IMR-90 (cell line): ENCODE measurements around the gene SPPL2B. TPM values are rescaled to one million over a fixed set of nuclear protein-coding genes. Genes with fewer than 3 reads are reported as not detected.

Experiments
- ATAC-seq: fragments of 200-7000 bp; cut with Tn5 transposase; 2 replicates; pipeline ENCODE4 v1.9.1; 2020; ENCODE audit warnings: low read depth, mild to moderate bottlenecking, moderate library complexity
- BruUV-seq: library from RNA; stranded (reverse); fragments of 400-500 nt; replicated peaks from 2 replicates; lab custom pipeline; 2021; lab: Mats Ljungman, UMichigan
- CTCF ChIA-PET: fragments of 300-600 bp; formaldehyde crosslinking; extraction: SDS; loops from one replicate; lab custom pipeline; 2021; ENCODE audit warnings: antibody characterized with exemption; lab: Yijun Ruan, JAX
- POLR2A ChIA-PET: fragments of 300-600 bp; sonication (Branson Sonifier 250); formaldehyde crosslinking; loops from one replicate; lab custom pipeline; 2022; ENCODE audit warnings: antibody characterized with exemption; ENCODE audit not compliant: unreplicated experiment; lab: Charles Lee
- DNase-seq: peaks from one replicate; pipeline ENCODE4 v3.0.0; 2013
- H2AFZ ChIP-seq: replicated peaks from 2 replicates; pipeline ENCODE3; 2013; ENCODE audit warnings: low read length, mild to moderate bottlenecking; ENCODE audit not compliant: poor library complexity
- H2AK5ac ChIP-seq: 2 replicates; pipeline ENCODE4 v1.6.1; 2013; ENCODE audit warnings: low read depth, low read length, inconsistent platforms
- H2AK9ac ChIP-seq: replicated peaks from 2 replicates; pipeline ENCODE3; 2013; ENCODE audit warnings: mild to moderate bottlenecking, low read depth, low read length, moderate library complexity; ENCODE audit not compliant: poor library complexity
- H2BK120ac ChIP-seq: 2 replicates; pipeline ENCODE4 v1.6.1; 2013; ENCODE audit warnings: low read depth, low read length, inconsistent platforms
- H2BK15ac ChIP-seq: 3 replicates; pipeline ENCODE4 v1.6.1; 2013; ENCODE audit warnings: low read depth, low read length, inconsistent platforms
- H2BK20ac ChIP-seq: 2 replicates; pipeline ENCODE4 v1.6.1; 2013; ENCODE audit warnings: low read depth, mild to moderate bottlenecking, inconsistent platforms, low read length, moderate library complexity
- H2BK5ac ChIP-seq: 2 replicates; pipeline ENCODE4 v1.6.1; 2013; ENCODE audit warnings: mild to moderate bottlenecking, low read depth, low read length, inconsistent platforms; ENCODE audit not compliant: poor library complexity, severe bottlenecking
- H3K14ac ChIP-seq: replicated peaks from 2 replicates; pipeline ENCODE4 v1.6.1; 2013; ENCODE audit warnings: low read depth, low read length, inconsistent platforms
- H3K18ac ChIP-seq: 2 replicates; pipeline ENCODE4 v1.6.1; 2013; ENCODE audit warnings: low read depth, low read length, control low read depth
- H3K23ac ChIP-seq: 2 replicates; pipeline ENCODE4 v1.6.1; 2013; ENCODE audit warnings: low read depth, low read length, inconsistent platforms
- H3K27ac ChIP-seq: 2 replicates; pipeline ENCODE4 v1.5.1; 2013; ENCODE audit warnings: mild to moderate bottlenecking, control low read depth, low read length; ENCODE audit not compliant: insufficient read depth
- H3K27me3 ChIP-seq: 2 replicates; pipeline ENCODE4 v1.6.1; 2013; ENCODE audit warnings: low read length; ENCODE audit not compliant: control insufficient read depth, insufficient read depth
- H3K36me3 ChIP-seq: 2 replicates; pipeline ENCODE4 v1.6.1; 2013; ENCODE audit warnings: low read length, mixed read lengths; ENCODE audit not compliant: control insufficient read depth, insufficient read depth
- H3K4ac ChIP-seq: 2 replicates; pipeline ENCODE4 v1.6.1; 2013; ENCODE audit warnings: low read depth, low read length, inconsistent platforms
- H3K4me1 ChIP-seq: 2 replicates; pipeline ENCODE4 v1.6.1; 2013; ENCODE audit warnings: low read length, mixed read lengths; ENCODE audit not compliant: control insufficient read depth, insufficient read depth
- H3K4me2 ChIP-seq: 2 replicates; pipeline ENCODE4 v1.6.1; 2013; ENCODE audit warnings: low read depth, mild to moderate bottlenecking, control low read depth, low read length, moderate library complexity
- H3K4me3 ChIP-seq: 2 replicates; pipeline ENCODE4 v1.5.1; 2013; ENCODE audit warnings: low read depth, mild to moderate bottlenecking, control low read depth, low read length, moderate library complexity; ENCODE audit not compliant: insufficient read depth
- H3K56ac ChIP-seq: 2 replicates; pipeline ENCODE4 v1.6.1; 2013; ENCODE audit warnings: low read length, inconsistent platforms; ENCODE audit not compliant: insufficient read depth; ENCODE audit errors: extremely low read depth
- H3K79me1 ChIP-seq, 2 experiments: 2 replicates each; pipeline ENCODE4 v1.6.1; 2013; ENCODE audit warnings: low read length in 2 of 2, inconsistent platforms in 1 of 2, low read depth in 1 of 2
- H3K9ac ChIP-seq: 2 replicates; pipeline ENCODE4 v1.6.1; 2013; ENCODE audit warnings: low read depth, low read length, control low read depth
- H3K9me1 ChIP-seq: 2 replicates; pipeline ENCODE4 v1.6.1; 2013; ENCODE audit warnings: low read length, inconsistent platforms; ENCODE audit not compliant: insufficient read depth
- H3K9me3 ChIP-seq: 2 replicates; pipeline ENCODE4 v1.6.1; 2013; ENCODE audit warnings: low read length; ENCODE audit not compliant: control insufficient read depth, insufficient read depth
- H4K20me1 ChIP-seq: 2 replicates; pipeline ENCODE4 v1.6.1; 2013; ENCODE audit warnings: low read length, inconsistent platforms; ENCODE audit not compliant: insufficient read depth
- H4K5ac ChIP-seq: 2 replicates; pipeline ENCODE4 v1.6.1; 2013; ENCODE audit warnings: mild to moderate bottlenecking, low read depth, low read length, control low read depth
- H4K8ac ChIP-seq, 2 experiments: 2 replicates each; pipeline ENCODE4 v1.6.1; 2013; ENCODE audit warnings: low read depth in 2 of 2, low read length in 2 of 2, control low read depth in 1 of 2, inconsistent platforms in 1 of 2
- H4K91ac ChIP-seq: 2 replicates; pipeline ENCODE4 v1.6.1; 2013; ENCODE audit warnings: low read depth, low read length, inconsistent platforms; ENCODE audit not compliant: insufficient read depth
- BHLHE40 ChIP-seq: fragments of 150-350 bp; IDR thresholded peaks from 2 replicates; pipeline ENCODE4 v1.6.1; 2016; ENCODE audit warnings: mild to moderate bottlenecking, low read depth, low read length
- CEBPB ChIP-seq: IDR thresholded peaks from 2 replicates; pipeline ENCODE4 v1.6.1; 2012; ENCODE audit warnings: low read depth, low read length, improper control_type of control experiment
- CHD1 ChIP-seq: IDR thresholded peaks from 2 replicates; pipeline ENCODE4 v1.6.1; 2012; ENCODE audit warnings: low read depth, low read length, improper control_type of control experiment
- FOS ChIP-seq: fragments of 150-350 bp; IDR thresholded peaks from 2 replicates; pipeline ENCODE4 v1.6.1; 2016; ENCODE audit warnings: low read depth, low read length
- MAFK ChIP-seq: IDR thresholded peaks from 2 replicates; pipeline ENCODE4 v1.6.1; 2012; ENCODE audit warnings: low read depth, low read length, improper control_type of control experiment
- MAZ ChIP-seq: IDR thresholded peaks from 2 replicates; pipeline ENCODE4 v1.6.1; 2012; ENCODE audit warnings: low read depth, mild to moderate bottlenecking, low read length, improper control_type of control experiment, moderate library complexity, borderline replicate concordance
- MXI1 ChIP-seq: IDR thresholded peaks from 2 replicates; pipeline ENCODE4 v1.6.1; 2012; ENCODE audit warnings: low read depth, mild to moderate bottlenecking, low read length, moderate library complexity, borderline replicate concordance
- NFE2L2 ChIP-seq: fragments of 150-350 bp; IDR thresholded peaks from 2 replicates; pipeline ENCODE4 v1.6.1; 2016; ENCODE audit warnings: low read depth, mild to moderate bottlenecking, low read length
- POLR2A ChIP-seq: IDR thresholded peaks from 2 replicates; pipeline ENCODE4 v1.6.1; 2012; ENCODE audit warnings: mild to moderate bottlenecking, low read depth, low read length
- RAD21 ChIP-seq: IDR thresholded peaks from 2 replicates; pipeline ENCODE4 v1.6.1; 2012; ENCODE audit warnings: low read length, improper control_type of control experiment
- RCOR1 ChIP-seq: IDR thresholded peaks from 2 replicates; pipeline ENCODE4 v1.6.1; 2012; ENCODE audit warnings: mild to moderate bottlenecking, low read length, improper control_type of control experiment; ENCODE audit not compliant: insufficient replicate concordance
- RFX5 ChIP-seq: IDR thresholded peaks from 2 replicates; pipeline ENCODE4 v1.8.0; 2012; ENCODE audit warnings: low read depth, mild to moderate bottlenecking, low read length, moderate library complexity
- SMC3 ChIP-seq: fragments of 150-350 bp; IDR thresholded peaks from 2 replicates; pipeline ENCODE4 v1.6.1; 2016; ENCODE audit warnings: low read depth, mild to moderate bottlenecking, antibody characterized with exemption, low read length, moderate library complexity
- WGBS, 2 experiments: methylation state at CpG; one replicate each; pipeline versions ENCODE4 v1.1.5 to v1.1.7; 2013; ENCODE audit warnings: missing lambda C conversion rate in 2 of 2; ENCODE audit not compliant: insufficient read length in 1 of 2; ENCODE audit errors: extremely low coverage in 2 of 2; 5-methylcytosine and 5-hydroxymethylcytosine counted together
- dilution Hi-C: fragments of 300-500 bp; cut with HindIII; formaldehyde crosslinking; loops from one replicate; pipeline ENCODE4 v1.14.3; 2018; ENCODE audit warnings: low sequenced_read_pairs; ENCODE audit not compliant: unreplicated experiment
- in situ Hi-C: fragments of 300-500 bp; cut with MboI; formaldehyde crosslinking; loops from 3 replicates; pipeline ENCODE4 v1.14.3; 2019; ENCODE audit warnings: low sequenced_read_pairs, inconsistent platforms, mixed read lengths
- intact Hi-C: fragments of 100-400 bp; cut with micrococcal nuclease; formaldehyde crosslinking; loops from 2 replicates; pipeline ENCODE4 v1.10.0; 2022
- polyA plus RNA-seq, 3 experiments: library from polyadenylated mRNA; depleted of rRNA; stranded (reverse); fragments of >200 nt; gene quantifications; 2 replicates each; pipeline ENCODE4 v1.2.3, GENCODE V29; 2012; ENCODE audit warnings: low replicate concordance in 1 of 3
- total RNA-seq: library from RNA; depleted of rRNA; stranded (reverse); fragments of >200 nt; gene quantifications from 2 replicates; pipeline ENCODE4 v1.2.3, GENCODE V29; 2012
- TF ChIP-seq, protein P1 (sequence below): conservative IDR thresholded peaks from 2 replicates; pipeline ENCODE4 v1.5.1; 2012; ENCODE audit warnings: mild to moderate bottlenecking, low read depth, low read length, improper control_type of control experiment
- TF ChIP-seq, protein P2 (sequence below): fragments of 150-350 bp; IDR thresholded peaks from 2 replicates; pipeline ENCODE4 v1.6.1; 2017; ENCODE audit warnings: mild to moderate bottlenecking, antibody characterized with exemption, low read length, low read depth
- TF ChIP-seq, protein P3 (sequence below): fragments of 150-350 bp; IDR thresholded peaks from 2 replicates; pipeline ENCODE4 v1.6.1; 2016; ENCODE audit warnings: low read depth, mild to moderate bottlenecking, low read length, moderate library complexity, borderline replicate concordance

SPPL2B gene
- total and polyA plus RNA-seq, 2 of the 4 experiments (the other 2 are of a cell fraction): 3.4 to 45.7 TPM

DNA sequence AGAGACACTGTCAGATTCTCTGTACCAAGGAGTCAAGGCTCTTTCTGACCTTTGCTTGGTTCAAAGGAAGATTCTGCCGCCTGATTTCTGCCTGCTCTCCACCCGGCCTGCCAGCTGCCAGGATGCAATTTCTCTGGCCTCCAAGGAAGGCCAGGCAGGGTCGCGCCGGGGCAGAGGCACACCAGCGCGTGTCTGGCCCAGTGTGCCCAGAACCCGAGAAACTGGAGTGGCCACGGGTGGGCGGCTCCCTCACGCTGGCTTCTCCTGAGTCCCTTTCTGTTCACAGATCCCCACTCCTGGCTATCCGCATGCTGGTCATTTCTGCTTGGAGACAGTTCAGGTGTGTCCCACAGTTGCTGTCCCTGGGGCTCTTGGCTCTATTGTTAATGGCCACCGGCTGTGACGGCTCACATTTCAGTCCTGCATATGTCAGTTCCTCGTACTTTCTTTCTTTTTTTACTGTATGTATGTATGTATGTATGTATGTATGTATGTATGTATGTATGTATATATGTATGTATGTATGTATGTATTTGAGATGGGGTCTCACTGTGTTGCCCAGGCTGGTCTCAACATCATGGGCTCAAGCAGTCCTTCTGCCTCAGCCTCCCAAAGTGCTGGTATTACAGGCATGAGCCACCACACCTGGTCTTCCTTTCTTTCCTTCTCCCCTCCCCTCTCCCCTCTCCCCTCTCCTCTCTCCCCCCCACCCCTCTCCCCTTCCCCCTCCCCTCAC, 48.5 kb downstream of the SPPL2B start:
- Histone ChIP-seq H2AK5ac (no peak overlapping the region), H3K36me3 (no peaks in the 10 kb centered on the region), H3K79me1 (no peaks in the 10 kb centered on the region), H4K5ac (no peak overlapping the region), H4K91ac (no peak overlapping the region), H2BK5ac (no peak overlapping the region), H3K4me1 (no peaks in the 10 kb centered on the region), H3K27me3 (peaks cover 2% of the 10 kb centered on the region; the same call in 1 of the 2 replicates), H2AK9ac (no peak overlapping the region), H3K9me1 (no peaks in the 10 kb centered on the region; the same call in 1 of the 2 replicates), H3K23ac (no peak overlapping the region), H2BK120ac (no peak overlapping the region), H3K9me3 (peaks cover 12% of the 10 kb centered on the region), H2BK20ac (no peak overlapping the region), H2BK15ac (no peak overlapping the region), H3K4me2 (no peak overlapping the region), H4K20me1 (no peaks in the 10 kb centered on the region), H3K18ac (no peak overlapping the region), H3K56ac (no peak overlapping the region), H2AFZ (no peak overlapping the region), H3K9ac (no peak overlapping the region), H3K27ac (no peak overlapping the region), H3K4ac (no peak overlapping the region), H3K14ac (no peak overlapping the region), H3K4me3 (no peak overlapping the region), H4K8ac (no peak overlapping the region)
- POLR2A ChIA-PET: no interaction called here
- DNase-seq (no peak), ATAC-seq (no peak)
- dilution Hi-C loops: no loop called here
- 70% methylated on average over 10 of the region's 15 CpGs; no CpG with 5 or more reads in 1 of the 2 experiments for WGBS, 2 experiments
- intact Hi-C loops: no loop called here
- TF ChIP-seq RAD21: no peak
- TF ChIP-seq MXI1: no peak
- TF ChIP-seq RFX5: no peak
- no peak for TF ChIP-seq POLR2A
- TF ChIP-seq, protein P1, sequence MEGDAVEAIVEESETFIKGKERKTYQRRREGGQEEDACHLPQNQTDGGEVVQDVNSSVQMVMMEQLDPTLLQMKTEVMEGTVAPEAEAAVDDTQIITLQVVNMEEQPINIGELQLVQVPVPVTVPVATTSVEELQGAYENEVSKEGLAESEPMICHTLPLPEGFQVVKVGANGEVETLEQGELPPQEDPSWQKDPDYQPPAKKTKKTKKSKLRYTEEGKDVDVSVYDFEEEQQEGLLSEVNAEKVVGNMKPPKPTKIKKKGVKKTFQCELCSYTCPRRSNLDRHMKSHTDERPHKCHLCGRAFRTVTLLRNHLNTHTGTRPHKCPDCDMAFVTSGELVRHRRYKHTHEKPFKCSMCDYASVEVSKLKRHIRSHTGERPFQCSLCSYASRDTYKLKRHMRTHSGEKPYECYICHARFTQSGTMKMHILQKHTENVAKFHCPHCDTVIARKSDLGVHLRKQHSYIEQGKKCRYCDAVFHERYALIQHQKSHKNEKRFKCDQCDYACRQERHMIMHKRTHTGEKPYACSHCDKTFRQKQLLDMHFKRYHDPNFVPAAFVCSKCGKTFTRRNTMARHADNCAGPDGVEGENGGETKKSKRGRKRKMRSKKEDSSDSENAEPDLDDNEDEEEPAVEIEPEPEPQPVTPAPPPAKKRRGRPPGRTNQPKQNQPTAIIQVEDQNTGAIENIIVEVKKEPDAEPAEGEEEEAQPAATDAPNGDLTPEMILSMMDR: no peak
- no peak for TF ChIP-seq CEBPB
- no peak for TF ChIP-seq FOS
- TF ChIP-seq, protein P2, sequence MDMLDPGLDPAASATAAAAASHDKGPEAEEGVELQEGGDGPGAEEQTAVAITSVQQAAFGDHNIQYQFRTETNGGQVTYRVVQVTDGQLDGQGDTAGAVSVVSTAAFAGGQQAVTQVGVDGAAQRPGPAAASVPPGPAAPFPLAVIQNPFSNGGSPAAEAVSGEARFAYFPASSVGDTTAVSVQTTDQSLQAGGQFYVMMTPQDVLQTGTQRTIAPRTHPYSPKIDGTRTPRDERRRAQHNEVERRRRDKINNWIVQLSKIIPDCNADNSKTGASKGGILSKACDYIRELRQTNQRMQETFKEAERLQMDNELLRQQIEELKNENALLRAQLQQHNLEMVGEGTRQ: no peak
- no peak for TF ChIP-seq BHLHE40
- no peak for TF ChIP-seq SMC3
- TF ChIP-seq CHD1: no peak
- TF ChIP-seq MAFK: no peak
- no peak for TF ChIP-seq RCOR1
- TF ChIP-seq, protein P3, sequence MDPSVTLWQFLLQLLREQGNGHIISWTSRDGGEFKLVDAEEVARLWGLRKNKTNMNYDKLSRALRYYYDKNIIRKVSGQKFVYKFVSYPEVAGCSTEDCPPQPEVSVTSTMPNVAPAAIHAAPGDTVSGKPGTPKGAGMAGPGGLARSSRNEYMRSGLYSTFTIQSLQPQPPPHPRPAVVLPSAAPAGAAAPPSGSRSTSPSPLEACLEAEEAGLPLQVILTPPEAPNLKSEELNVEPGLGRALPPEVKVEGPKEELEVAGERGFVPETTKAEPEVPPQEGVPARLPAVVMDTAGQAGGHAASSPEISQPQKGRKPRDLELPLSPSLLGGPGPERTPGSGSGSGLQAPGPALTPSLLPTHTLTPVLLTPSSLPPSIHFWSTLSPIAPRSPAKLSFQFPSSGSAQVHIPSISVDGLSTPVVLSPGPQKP: no peak
- TF ChIP-seq NFE2L2: no peak
- TF ChIP-seq MAZ: no peak
- BruUV-seq: no TSS peak
- CTCF ChIA-PET: no interaction called here
- in situ Hi-C loops: no loop called here
